K562 (cell line): ENCODE results near the gene ZNF451.

Experiments used
- NFIX ChIP-seq: fragments of 250-450 bp; sonication (Bioruptor Pico); IDR thresholded peaks from 2 replicates; pipeline ENCODE4 v1.4.0; 2020; ENCODE audit warnings: low read depth, mild to moderate bottlenecking, moderate library complexity
- SRF ChIP-seq, 2 experiments: fragments of 250-450, 450-650 bp in 1 of 2; sonication (Bioruptor Pico) in 1 of 2; sonication (generic) in 1 of 2; formaldehyde crosslinking; IDR thresholded peaks; 2 replicates each; pipeline versions ENCODE4 v1.5.0 to v1.5.1; 2020 to 2022; ENCODE audit warnings: mild to moderate bottlenecking in 1 of 2, missing genetic modification reagents in 1 of 2

GRCh38 chr6:57078531-57079207 is 11.3 kb upstream of the ZNF451 start:
- TF ChIP-seq NFIX (CRISPR knock-in tag) (no peak), SRF (CRISPR knock-in tag; IDR thresholded peaks at IDR 0.05) (no peak)
